SU-DHL-6 (cell line): Measurements from ENCODE around the gene FSD1.
"Not testable (repeated sequence)": the region's sequence is repeated elsewhere in the genome, so short reads cannot be mapped to it uniquely, and the experiment has no call there.

Experiments used
- H2AFZ ChIP-seq: fragments of 200-600 bp; sonication (generic); 2 replicates; pipeline ENCODE4 v1.6.1; 2014; ENCODE audit warnings: low read depth, mild to moderate bottlenecking, moderate library complexity, mixed read lengths, antibody characterized with exemption, low read length; ENCODE audit not compliant: severe bottlenecking
- H3F3A ChIP-seq: fragments of 200-600 bp; shearing (Covaris generic); 2 replicates; pipeline ENCODE4 v1.6.0; 2016; ENCODE audit warnings: antibody characterized with exemption, mild to moderate bottlenecking; ENCODE audit not compliant: insufficient read depth
- H3K27ac ChIP-seq: fragments of 200-600 bp; sonication (generic); 2 replicates; pipeline ENCODE4 v1.5.1; 2016; ENCODE audit warnings: low read depth, mild to moderate bottlenecking, low read length, moderate library complexity, mixed read lengths
- H3K27me3 ChIP-seq: fragments of 200-600 bp; sonication (generic), shearing (Covaris generic); 2 replicates; pipeline ENCODE4 v1.6.0; 2014; ENCODE audit warnings: mild to moderate bottlenecking, low read length
- H3K36me3 ChIP-seq: fragments of 200-600 bp; sonication (generic); 2 replicates; pipeline ENCODE4 v1.6.1; 2014; ENCODE audit warnings: mild to moderate bottlenecking, low read length, mixed read lengths
- H3K4me2 ChIP-seq: fragments of 300-600, 200-600 bp; shearing (Covaris generic), sonication (generic); 2 replicates; pipeline ENCODE4 v1.6.0; 2014; ENCODE audit warnings: low read length, low read depth, mild to moderate bottlenecking; ENCODE audit not compliant: poor library complexity, severe bottlenecking
- H3K4me3 ChIP-seq: fragments of 200-600 bp; sonication (generic); 2 replicates; pipeline ENCODE4 v1.5.1; 2014; ENCODE audit warnings: antibody characterized with exemption, low read length, mild to moderate bottlenecking, mixed read lengths; ENCODE audit not compliant: insufficient read depth, poor library complexity, severe bottlenecking
- H3K79me2 ChIP-seq: fragments of 200-600 bp; sonication (generic); 2 replicates; pipeline ENCODE4 v1.6.1; 2014; ENCODE audit warnings: mild to moderate bottlenecking, low read length, moderate library complexity; ENCODE audit not compliant: insufficient read depth
- H3K9ac ChIP-seq: fragments of 200-600 bp; sonication (generic); 2 replicates; pipeline ENCODE4 v1.7.0; 2014; ENCODE audit warnings: mild to moderate bottlenecking, low read length
- H3K9me2 ChIP-seq: fragments of 200-600 bp; sonication (generic); replicated peaks from 2 replicates; pipeline ENCODE4 v1.6.1; 2014; ENCODE audit warnings: low read length; ENCODE audit not compliant: insufficient read depth
- H3K9me3 ChIP-seq: fragments of 200-600 bp; sonication (generic); 2 replicates; pipeline ENCODE4 v1.6.1; 2014; ENCODE audit warnings: low read length, mixed read lengths; ENCODE audit not compliant: insufficient read depth
- H4K20me1 ChIP-seq: fragments of 200-600 bp; sonication (generic); 2 replicates; pipeline ENCODE4 v1.6.1; 2014; ENCODE audit warnings: low read depth, mild to moderate bottlenecking, antibody characterized with exemption, low read length, moderate library complexity, mixed read lengths
- CTCF ChIP-seq: fragments of 200-600 bp; sonication (generic); IDR thresholded peaks from one replicate; pipeline ENCODE4 v1.5.1; 2017; ENCODE audit warnings: antibody characterized with exemption, mild to moderate bottlenecking, low read length, moderate library complexity; ENCODE audit not compliant: insufficient read depth, poor library complexity, severe bottlenecking
- EZH2phosphoT487 ChIP-seq: fragments of 200-600 bp; sonication (generic), shearing (Covaris generic); conservative IDR thresholded peaks from 2 replicates; pipeline ENCODE4 v1.6.1; 2018; ENCODE audit warnings: mild to moderate bottlenecking, antibody characterized with exemption, low read length, moderate library complexity, mixed read lengths

FSD1 gene

GRCh38 chr19:4268816-4269430 lies 35.5 kb upstream of the FSD1 start:
- H3K79me2 ChIP-seq = no peaks in the 10 kb centered on the region
- TF ChIP-seq CTCF = no peak
- no peak for TF ChIP-seq EZH2phosphoT487
- no peaks in the 10 kb centered on the region for H3F3A ChIP-seq
- no peaks in the 10 kb centered on the region for H4K20me1 ChIP-seq
- H2AFZ ChIP-seq = no peak overlapping the region
- no peaks in the 10 kb centered on the region for H3K27me3 ChIP-seq
- H3K4me2 ChIP-seq = no peak overlapping the region
- H3K9ac ChIP-seq = no peak overlapping the region
- no peaks in the 10 kb centered on the region; the same call in 1 of the 2 replicates for H3K36me3 ChIP-seq
- H3K9me3 ChIP-seq = no peaks in the 10 kb centered on the region
- H3K9me2 ChIP-seq = no peaks in the 10 kb centered on the region
- no peak overlapping the region for H3K4me3 ChIP-seq
- no peak overlapping the region for H3K27ac ChIP-seq

- H3K4me2 ChIP-seq = no peak overlapping the region
- no peak overlapping the region for H3K9ac ChIP-seq
- no peak overlapping the region for H3K27ac ChIP-seq
Measured at GRCh38 chr19:4272894-4273293, 31.5 kb upstream of the FSD1 start.

GRCh38 chr19:4274321-4274686 lies 30.1 kb upstream of the FSD1 start:
- H3K79me2 ChIP-seq, H3K27me3 ChIP-seq, H4K20me1 ChIP-seq, H3F3A ChIP-seq, H3K9ac ChIP-seq, H3K36me3 ChIP-seq, H3K9me3 ChIP-seq, H3K9me2 ChIP-seq, H3K27ac ChIP-seq, H2AFZ ChIP-seq, H3K4me2 ChIP-seq, H3K4me3 ChIP-seq: not testable (repeated sequence)

More at GRCh38 chr19:4272894-4273293, 31.5 kb upstream of the FSD1 start:
- TF ChIP-seq EZH2phosphoT487 (no peak), CTCF (no peak)
- Histone ChIP-seq H4K20me1 (no peaks in the 10 kb centered on the region), H3K36me3 (no peaks in the 10 kb centered on the region; the same call in 1 of the 2 replicates), H3K9me2 (no peaks in the 10 kb centered on the region), H2AFZ (no peak overlapping the region), H3F3A (no peaks in the 10 kb centered on the region), H3K79me2 (no peaks in the 10 kb centered on the region), H3K27me3 (no peaks in the 10 kb centered on the region), H3K4me3 (no peak overlapping the region), H3K9me3 (no peaks in the 10 kb centered on the region)

- H2AFZ ChIP-seq = no peak overlapping the region
- no peaks in the 10 kb centered on the region for H4K20me1 ChIP-seq
- no peaks in the 10 kb centered on the region for H3K9me2 ChIP-seq
- no peaks in the 10 kb centered on the region for H3K36me3 ChIP-seq
- no peaks in the 10 kb centered on the region for H3K79me2 ChIP-seq
- no peak overlapping the region for H3K4me3 ChIP-seq
- no peaks in the 10 kb centered on the region for H3K27me3 ChIP-seq
- no peak overlapping the region for H3K9ac ChIP-seq
- no peaks in the 10 kb centered on the region for H3K9me3 ChIP-seq
- no peak for TF ChIP-seq CTCF
- TF ChIP-seq EZH2phosphoT487 = no peak
- no peak overlapping the region for H3K4me2 ChIP-seq
- no peaks in the 10 kb centered on the region for H3F3A ChIP-seq
- H3K27ac ChIP-seq = no peak overlapping the region
Measured at GRCh38 chr19:4277191-4277696, 27.2 kb upstream of the FSD1 start.
